NCI-H2029 treated with DMSO at 0.1 percent for 48 hours (cell line): ENCODE results near the gene LONP1.
"Not testable (repeated sequence)": the region's sequence is repeated elsewhere in the genome, so short reads cannot be mapped to it uniquely, and the experiment has no call there.

Experiments
- DNase-seq: peaks from one replicate; lab custom pipeline; 2025; lab: John Stamatoyannopoulos, UW

LONP1 gene

GRCh38 chr19:5719961-5720790, at the start of gene LONP1, which contains the start of gene CATSPERD:
TSS of gene LONP1 (minus strand) at chr19:5720146. CDS start at chr19:5720132, 14 bp downstream.
TSS of gene CATSPERD (plus strand) at chr19:5720637. CDS start at chr19:5720738, 101 bp downstream.
- DNase-seq, result peak; percentile 91

GRCh38 chr19:5767949-5768348, 48.0 kb upstream of the LONP1 start:
- DNase-seq, result no peak

GRCh38 chr19:5765220-5765619, 45.3 kb upstream of the LONP1 start:
- no peak for DNase-seq

GRCh38 chr19:5762608-5763217, 42.8 kb upstream of the LONP1 start:
- no peak for DNase-seq

- DNase-seq, result no peak
Observed at GRCh38 chr19:5753743-5754142, 33.8 kb upstream of the LONP1 start.

- DNase-seq, result no peak
Observed at GRCh38 chr19:5751709-5752108, 31.8 kb upstream of the LONP1 start.

GRCh38 chr19:5749505-5749904, 29.6 kb upstream of the LONP1 start:
- DNase-seq, result no peak

- DNase-seq, result not testable (repeated sequence)
Observed at GRCh38 chr19:5748920-5749319, 29.0 kb upstream of the LONP1 start.

GRCh38 chr19:5744999-5745398, 25.1 kb upstream of the LONP1 start:
- not testable (repeated sequence) for DNase-seq

- no peak for DNase-seq
Observed at GRCh38 chr19:5743630-5744029, 23.7 kb upstream of the LONP1 start.

- no peak for DNase-seq
Observed at GRCh38 chr19:5742051-5742450, 22.1 kb upstream of the LONP1 start.

- DNase-seq, result no peak
Observed at GRCh38 chr19:5738423-5738822, 18.5 kb upstream of the LONP1 start.

- not testable (repeated sequence) for DNase-seq
Observed at GRCh38 chr19:5733172-5733571, 13.2 kb upstream of the LONP1 start.

- DNase-seq, result no peak
Observed at GRCh38 chr19:5727453-5728050, 7.6 kb upstream of the LONP1 start.

- no peak for DNase-seq
Observed at GRCh38 chr19:5719274-5719960, 529 bp downstream of the LONP1 start.

- DNase-seq, result no peak
Observed at GRCh38 chr19:5718579-5719273, 1.2 kb downstream of the LONP1 start.

GRCh38 chr19:5718037-5718578, 1.8 kb downstream of the LONP1 start:
- DNase-seq, result no peak

GRCh38 chr19:5717215-5717935, 2.6 kb downstream of the LONP1 start:
- DNase-seq, result no peak

GRCh38 chr19:5714816-5715215, 5.1 kb downstream of the LONP1 start:
- no peak for DNase-seq

- DNase-seq, result no peak
Observed at GRCh38 chr19:5713228-5713627, 6.7 kb downstream of the LONP1 start.

- no peak for DNase-seq
Observed at GRCh38 chr19:5711713-5712161, 8.2 kb downstream of the LONP1 start.
